Lung (tissue), 12 donors: ENCODE measurements around the gene ZNF358. TPM values are rescaled to one million over a fixed set of nuclear protein-coding genes. Genes with fewer than 3 reads are reported as not detected.
A peak's percentile ranks its signal among the peaks of the same experiment; 100 is the strongest.

Source experiments
- ATAC-seq: fragments of 200-7000 bp; cut with Tn5 transposase; one replicate; pipeline ENCODE4 v1.9.1; 2020; ENCODE audit warnings: moderate number of reproducible peaks; ENCODE audit not compliant: insufficient read depth, low FRiP score
- DNase-seq, 3 donors: peaks; one replicate each; pipeline ENCODE4 v3.0.0-alpha.2; 2013 to 2017
- H3K27ac ChIP-seq, 2 donors: one replicate each; pipeline ENCODE4 v1.5.1; 2013; ENCODE audit warnings: mild to moderate bottlenecking in 2 of 2, moderate library complexity in 2 of 2, control low read depth in 1 of 2, inconsistent platforms in 1 of 2, low read depth in 1 of 2, low read length in 1 of 2
- H3K27me3 ChIP-seq, 3 donors: one replicate each; pipeline ENCODE4 v1.5.1; 2013; ENCODE audit warnings: low read length in 2 of 3; ENCODE audit not compliant: control insufficient read depth in 3 of 3, insufficient read depth in 3 of 3
- H3K36me3 ChIP-seq, 4 donors: one replicate each; pipeline ENCODE4 v1.5.1; 2013; ENCODE audit warnings: low read length in 4 of 4, mild to moderate bottlenecking in 1 of 4, moderate library complexity in 1 of 4; ENCODE audit not compliant: control insufficient read depth in 4 of 4, insufficient read depth in 4 of 4
- H3K4me1 ChIP-seq, 5 donors: one replicate each; pipeline ENCODE4 v1.5.1; 2013; ENCODE audit warnings: low read length in 5 of 5, mild to moderate bottlenecking in 2 of 5, moderate library complexity in 1 of 5; ENCODE audit not compliant: control insufficient read depth in 5 of 5, insufficient read depth in 5 of 5
- H3K4me3 ChIP-seq: one replicate; pipeline ENCODE4 v1.5.1; 2013; ENCODE audit warnings: mild to moderate bottlenecking, control low read depth, moderate library complexity
- H3K9ac ChIP-seq, 2 donors: one replicate each; pipeline ENCODE4 v1.5.1; 2013; ENCODE audit warnings: low read length in 2 of 2, control low read depth in 1 of 2; ENCODE audit not compliant: insufficient read depth in 1 of 2
- H3K9me3 ChIP-seq, 4 donors: one replicate each; pipeline ENCODE4 v1.5.1; 2013; ENCODE audit warnings: low read length in 3 of 4, mild to moderate bottlenecking in 1 of 4, moderate library complexity in 1 of 4; ENCODE audit not compliant: control insufficient read depth in 4 of 4, insufficient read depth in 3 of 4
- CTCF ChIP-seq: IDR thresholded peaks from 2 replicates; pipeline ENCODE4 v1.5.1; 2012; ENCODE audit warnings: mild to moderate bottlenecking; ENCODE audit errors: control extremely low read depth, extremely low read depth
- WGBS, 2 donors: extraction: QIAGEN DNeasy Blood & Tissue Kit; methylation state at CpG; one replicate each; pipeline ENCODE4 v1.1.7; 2013; 5-methylcytosine and 5-hydroxymethylcytosine counted together
- polyA plus RNA-seq, 2 donors: library from polyadenylated mRNA; stranded (reverse); fragments of 200-250 nt; gene quantifications; one replicate each; pipeline ENCODE4 v1.2.1, GENCODE V29; 2013
- total RNA-seq, 2 donors: library from RNA; depleted of rRNA in 1 of 2; stranded (reverse); fragments of >200 nt in 1 of 2; gene quantifications; one replicate each; pipeline ENCODE4 v1.2.1, GENCODE V29; 2014 to 2021
- donor health status: control.
- donor health status: control.
- donor health status: Bipolar disorder and iron deficiency.
- donor health status: healthy.
- donor health status: DM: yes; HTN: yes; CAD: no.

ZNF358 gene
- total and polyA plus RNA-seq, 4 donors: 24.2 to 71.8 (median 34.7) TPM

GRCh38 chr19:7512400-7512851 lies 3.5 kb upstream of the ZNF358 start:
- WGBS, 2 donors: 60 to 71% methylated on average over 6 of the region's 6 CpGs
- no peak overlapping the region for H3K4me3 ChIP-seq
- ATAC-seq: no peak

GRCh38 chr19:7513809-7514642 lies 1.9 kb upstream of the ZNF358 start:
- no peak overlapping the region for H3K27ac ChIP-seq
- H3K4me3 ChIP-seq: no peak overlapping the region
- H3K9ac ChIP-seq: no peak overlapping the region
- peaks cover 0 to 20% (median 7%) of the 10 kb centered on the region in 5 donors for H3K4me1 ChIP-seq
- no peaks in the 10 kb centered on the region for H3K9me3 ChIP-seq
- TF ChIP-seq CTCF: no peak
- 91 to 94% methylated on average over 5 of the region's 5 CpGs for WGBS, 2 donors
- ATAC-seq (no peak), DNase-seq (no peak)
- H3K36me3 ChIP-seq: peaks cover 0 to under 1% (median under 1%) of the 10 kb centered on the region in 4 donors
- H3K27me3 ChIP-seq: no peaks in the 10 kb centered on the region

More at GRCh38 chr19:7512400-7512851, 3.5 kb upstream of the ZNF358 start:
- DNase-seq: no peak
- TF ChIP-seq CTCF: no peak
- no peaks in the 10 kb centered on the region for H3K9me3 ChIP-seq
- no peak overlapping the region for H3K27ac ChIP-seq
- H3K4me1 ChIP-seq: peaks cover 0 to 20% (median 13%) of the 10 kb centered on the region in 5 donors
- no peaks in the 10 kb centered on the region for H3K27me3 ChIP-seq
- no peaks in the 10 kb centered on the region for H3K36me3 ChIP-seq
- H3K9ac ChIP-seq: no peak overlapping the region

- Histone ChIP-seq H3K27me3 (no peaks in the 10 kb centered on the region), H3K9ac (peak overlapping the region; percentile 96 to 97), H3K27ac (peak overlapping the region; percentile 80 to 94), H3K36me3 (peaks cover 3 to 12% (median 4%) of the 10 kb centered on the region in 4 donors), H3K4me1 (peaks cover 0 to 20% (median 7%) of the 10 kb centered on the region in 5 donors), H3K4me3 (peak overlapping the region; percentile 59), H3K9me3 (no peaks in the 10 kb centered on the region)
- no peak for TF ChIP-seq CTCF
- DNase-seq (peak; percentile 74 to 84 (median 82)), ATAC-seq (no peak)
- 58 to 81% methylated on average over 13 of the region's 13 CpGs for WGBS, 2 donors
Measured at GRCh38 chr19:7515110-7515644, 726 bp upstream of the ZNF358 start.
